ENCODE data around the gene SUN5. TPM values are rescaled to one million over a fixed set of nuclear protein-coding genes. Genes with fewer than 3 reads are reported as not detected.
"Not testable (repeated sequence)": the region's sequence is repeated elsewhere in the genome, so short reads cannot be mapped to it uniquely, and the experiment has no call there.

SUN5 gene
- total and polyA plus RNA-seq, 7 donors, result not detected

- Histone ChIP-seq H3K9me3 (no peaks in the 10 kb centered on the region), H3K4me1 (no peaks in the 10 kb centered on the region), H3K36me3 (no peaks in the 10 kb centered on the region), H3K27ac (no peak overlapping the region), H3K27me3 (no peaks in the 10 kb centered on the region), H3K4me3 (no peak overlapping the region)
- TF ChIP-seq CTCF (IDR thresholded peaks at IDR 0.05), result no peak
- TF ChIP-seq POLR2A (IDR thresholded peaks at IDR 0.05), result no peak
- no peak for TF ChIP-seq POLR2AphosphoS5 (IDR thresholded peaks at IDR 0.05)
- TF ChIP-seq EP300 (IDR thresholded peaks at IDR 0.05), result no peak
- no peak for DNase-seq
- intact Hi-C loops (cut with DNase I), result no loop called here
- WGBS, 2 donors, result 73 to 80% methylated on average over 6 of the region's 6 CpGs
Measured at GRCh38 chr20:32976746-32977145, 27.5 kb downstream of the SUN5 start.

- Histone ChIP-seq H3K36me3 (no peaks in the 10 kb centered on the region), H3K27ac (no peak overlapping the region), H3K4me3 (no peak overlapping the region), H3K27me3 (no peaks in the 10 kb centered on the region), H3K4me1 (no peaks in the 10 kb centered on the region), H3K9me3 (no peaks in the 10 kb centered on the region)
- no peak for DNase-seq
- WGBS, 2 donors, result 76 to 87% methylated on average over 15 of the region's 15 CpGs
- intact Hi-C loops (cut with DNase I), result no loop called here
- no peak for TF ChIP-seq POLR2AphosphoS5 (IDR thresholded peaks at IDR 0.05)
- no peak for TF ChIP-seq POLR2A (IDR thresholded peaks at IDR 0.05)
- TF ChIP-seq EP300 (IDR thresholded peaks at IDR 0.05), result no peak
- no peak for TF ChIP-seq CTCF (IDR thresholded peaks at IDR 0.05)
Measured at GRCh38 chr20:32975698-32976674, 28.2 kb downstream of the SUN5 start.

- H3K27me3 ChIP-seq; H3K4me3 ChIP-seq; intact Hi-C loops (cut with DNase I); H3K9me3 ChIP-seq; H3K27ac ChIP-seq; H3K4me1 ChIP-seq; DNase-seq; H3K36me3 ChIP-seq: not testable (repeated sequence)
- WGBS, 2 donors, result 28 to 71% methylated on average over 4 of the region's 4 CpGs
Measured at GRCh38 chr20:32975121-32975520, 29.1 kb downstream of the SUN5 start.

- H3K27ac ChIP-seq; DNase-seq; H3K27me3 ChIP-seq; H3K36me3 ChIP-seq; H3K4me3 ChIP-seq; H3K4me1 ChIP-seq; H3K9me3 ChIP-seq; intact Hi-C loops (cut with DNase I): not testable (repeated sequence)
- WGBS, 2 donors, result 67 to 80% methylated on average over 9 of the region's 9 CpGs
Measured at GRCh38 chr20:32974204-32975064, 29.8 kb downstream of the SUN5 start.

GRCh38 chr20:32973077-32973717 lies 31.0 kb downstream of the SUN5 start:
- WGBS, 2 donors, result 83 to 88% methylated on average over 10 of the region's 10 CpGs
- no peak for DNase-seq
- Histone ChIP-seq H3K4me3 (no peak overlapping the region), H3K27me3 (no peaks in the 10 kb centered on the region), H3K9me3 (no peaks in the 10 kb centered on the region), H3K27ac (no peak overlapping the region), H3K36me3 (no peaks in the 10 kb centered on the region), H3K4me1 (no peaks in the 10 kb centered on the region)
- TF ChIP-seq POLR2AphosphoS5 (IDR thresholded peaks at IDR 0.05) (no peak), CTCF (IDR thresholded peaks at IDR 0.05) (no peak), POLR2A (IDR thresholded peaks at IDR 0.05) (no peak), EP300 (IDR thresholded peaks at IDR 0.05) (no peak)
- intact Hi-C loops (cut with DNase I), result no loop called here

Data from sigmoid colon (tissue), 7 donors.